GM23338 (cell line): ENCODE data around the gene CACHD1. TPM values are rescaled to one million over a fixed set of nuclear protein-coding genes. Genes with fewer than 3 reads are reported as not detected.

Source experiments
- ATAC-seq: fragments of 200-7000 bp; cut with Tn5 transposase; 3 replicates; pipeline ENCODE4 v1.9.1; 2020
- DNase-seq: peaks from one replicate; pipeline ENCODE4 v3.0.0-alpha.2; 2015; ENCODE audit warnings: low spot score
- H2AFZ ChIP-seq: fragments of 200-600 bp; sonication (generic); 2 replicates; pipeline ENCODE4 v1.8.0; 2016; ENCODE audit warnings: antibody characterized with exemption, mild to moderate bottlenecking, moderate library complexity
- H3F3A ChIP-seq: fragments of 200-600 bp; sonication (generic); replicated peaks from 2 replicates; pipeline ENCODE4 v1.8.0; 2017; ENCODE audit warnings: antibody characterized with exemption, mixed run types, low read depth
- H3K27ac ChIP-seq: fragments of 200-600 bp; sonication (generic); 2 replicates; pipeline ENCODE4 v1.6.1; 2016; ENCODE audit warnings: low read depth
- H3K27me3 ChIP-seq: fragments of 200-600 bp; sonication (generic); 2 replicates; pipeline ENCODE4 v1.8.0; 2016; ENCODE audit warnings: mild to moderate bottlenecking, mixed run types, moderate library complexity; ENCODE audit not compliant: insufficient read depth
- H3K36me3 ChIP-seq: fragments of 200-600 bp; sonication (generic); 2 replicates; pipeline ENCODE4 v1.8.0; 2016; ENCODE audit warnings: mild to moderate bottlenecking; ENCODE audit not compliant: insufficient read depth
- H3K4me1 ChIP-seq: fragments of 200-600 bp; sonication (generic); 2 replicates; pipeline ENCODE4 v1.8.0; 2016; ENCODE audit warnings: mild to moderate bottlenecking, moderate library complexity; ENCODE audit not compliant: insufficient read depth
- H3K4me2 ChIP-seq: fragments of 200-600 bp; sonication (generic); 2 replicates; pipeline ENCODE4 v1.7.1; 2017; ENCODE audit warnings: mixed run types
- H3K4me3 ChIP-seq: fragments of 200-600 bp; sonication (generic); 2 replicates; pipeline ENCODE4 v1.6.1; 2016; ENCODE audit warnings: mixed run types
- H3K79me2 ChIP-seq: fragments of 200-600 bp; sonication (generic); replicated peaks from 2 replicates; pipeline ENCODE4 v1.8.0; 2017; ENCODE audit warnings: mild to moderate bottlenecking; ENCODE audit not compliant: insufficient read depth
- H3K9me2 ChIP-seq: fragments of 200-600 bp; sonication (generic); 2 replicates; pipeline ENCODE4 v1.8.0; 2017; ENCODE audit not compliant: insufficient read depth
- H4K20me1 ChIP-seq: fragments of 200-600 bp; sonication (generic); replicated peaks from 2 replicates; pipeline ENCODE4 v1.8.0; 2017; ENCODE audit warnings: mild to moderate bottlenecking; ENCODE audit not compliant: insufficient read depth
- H3K27ac Mint-ChIP-seq: 2 replicates; pipeline ENCODE4 v1.8.0; 2020; ENCODE audit warnings: inconsistent platforms, mild to moderate bottlenecking, moderate library complexity, mixed read lengths
- H3K27me3 Mint-ChIP-seq: 3 replicates; pipeline ENCODE4 v1.8.0; 2022; ENCODE audit warnings: low read depth, mild to moderate bottlenecking, moderate library complexity, mixed read lengths, inconsistent platforms; ENCODE audit not compliant: insufficient read depth, poor library complexity
- H3K36me3 Mint-ChIP-seq: 3 replicates; pipeline ENCODE4 v1.8.0; 2021; ENCODE audit warnings: low read depth, mild to moderate bottlenecking, inconsistent platforms, moderate library complexity, mixed read lengths
- H3K4me1 Mint-ChIP-seq: 3 replicates; pipeline ENCODE4 v1.8.0; 2020; ENCODE audit warnings: mild to moderate bottlenecking, inconsistent platforms, mixed read lengths
- H3K4me3 Mint-ChIP-seq: 3 replicates; pipeline ENCODE4 v1.8.0; 2021; ENCODE audit warnings: moderate library complexity, mild to moderate bottlenecking, inconsistent platforms, mixed read lengths
- H3K9me3 Mint-ChIP-seq: 3 replicates; pipeline ENCODE4 v1.8.0; 2020; ENCODE audit warnings: moderate library complexity, mild to moderate bottlenecking, inconsistent platforms, mixed read lengths
- ETS1 ChIP-seq: IDR thresholded peaks from 2 replicates; pipeline ENCODE4 v1.6.1; 2016; ENCODE audit warnings: antibody characterized with exemption
- EZH2 ChIP-seq: fragments of 200-600 bp; sonication (generic); IDR thresholded peaks from one replicate; pipeline ENCODE4 v1.8.0; 2017; ENCODE audit warnings: antibody characterized with exemption, mild to moderate bottlenecking, low read depth; ENCODE audit not compliant: unreplicated experiment
- JUNB ChIP-seq: IDR thresholded peaks from one replicate; pipeline ENCODE4 v1.6.1; 2016; ENCODE audit warnings: antibody characterized with exemption; ENCODE audit not compliant: unreplicated experiment
- NANOG ChIP-seq: IDR thresholded peaks from 2 replicates; pipeline ENCODE4 v1.6.1; 2016; ENCODE audit warnings: antibody characterized with exemption, borderline replicate concordance
- POLR2AphosphoS5 ChIP-seq: IDR thresholded peaks from 2 replicates; pipeline ENCODE4 v1.6.1; 2016; ENCODE audit warnings: antibody characterized with exemption, low read depth
- STAT1 ChIP-seq: IDR thresholded peaks from one replicate; pipeline ENCODE4 v1.6.1; 2016; ENCODE audit warnings: antibody characterized with exemption; ENCODE audit not compliant: unreplicated experiment
- ZNF331 ChIP-seq: fragments of 250-450 bp; sonication (Bioruptor Pico); IDR thresholded peaks from 2 replicates; pipeline ENCODE4 v1.5.0; 2020; ENCODE audit warnings: low read depth, mild to moderate bottlenecking, moderate library complexity
- polyA plus RNA-seq: library from polyadenylated mRNA; unstranded; fragments of >200 nt; fragmentation: Nextera tagmentation; extraction: Ambion mirVana; gene quantifications from 2 replicates; pipeline ENCODE4 v1.2.1, GENCODE V29; 2016
- total RNA-seq: library from RNA; depleted of rRNA; stranded (reverse); fragments of >200 nt; shearing (Covaris generic); gene quantifications from 2 replicates; pipeline ENCODE4 v1.2.3, GENCODE V29; 2014
- TF ChIP-seq, protein P1 (sequence below): IDR thresholded peaks from one replicate; pipeline ENCODE4 v1.6.1; 2018; ENCODE audit warnings: antibody characterized with exemption; ENCODE audit not compliant: unreplicated experiment
- TF ChIP-seq, protein P2 (sequence below), 2 experiments: fragments of 200-600 bp in 1 of 2; sonication (generic) in 1 of 2; conservative IDR thresholded peaks; 2 replicates each; pipeline versions ENCODE4 v1.5.1 to v1.6.1; 2016 to 2017; ENCODE audit warnings: antibody characterized with exemption in 2 of 2, low read depth in 2 of 2, mild to moderate bottlenecking in 2 of 2, moderate library complexity in 1 of 2

Gene CACHD1
- total and polyA plus RNA-seq, 2 experiments from 2014 or later, result 12.6 to 43.7 TPM

DNA sequence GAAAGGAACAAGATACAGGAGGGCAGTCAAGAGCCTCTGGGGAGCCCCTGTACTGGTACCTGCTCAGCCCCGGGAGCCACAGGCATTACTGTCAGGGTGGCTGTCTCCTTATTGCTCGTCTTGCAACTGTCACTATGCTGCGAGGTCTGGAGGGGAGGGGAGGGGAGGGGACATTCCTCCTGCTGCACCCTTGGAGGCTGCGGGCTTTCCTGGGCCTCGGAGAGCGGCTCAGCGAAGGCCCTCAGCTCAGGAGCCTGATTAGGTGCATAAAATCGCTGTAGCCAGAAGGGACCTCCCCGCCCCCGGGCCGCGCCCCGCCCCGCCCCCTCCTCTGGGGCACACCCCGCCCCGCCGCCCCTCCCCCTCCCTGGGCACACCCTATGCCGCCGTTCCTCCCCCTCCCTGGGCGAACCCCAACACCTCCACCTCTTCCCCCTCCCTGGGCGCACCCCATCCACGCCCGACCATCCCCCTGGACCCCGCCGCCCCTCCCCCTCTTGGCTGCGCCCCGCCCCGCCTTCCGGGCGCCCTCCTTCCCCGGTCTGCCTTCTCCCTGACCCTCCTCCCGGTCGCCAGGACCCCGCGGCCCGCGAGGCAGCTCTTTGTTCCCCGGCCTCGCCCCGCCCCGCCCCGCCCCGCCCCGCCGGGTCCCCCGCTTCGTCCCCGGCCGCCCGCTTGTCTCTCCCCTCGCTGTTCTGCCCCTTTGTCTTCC, 35.5 kb downstream of the CACHD1 start:
- H3K27me3 Mint-ChIP-seq, result peaks cover 11% of the 10 kb centered on the region
- no peak overlapping the region for H2AFZ ChIP-seq

More for the DNA sequence above, 35.5 kb downstream of the CACHD1 start:
- Mint-ChIP-seq H3K27ac (peak overlapping the region; percentile 90; the same call in 1 of the 2 replicates), H3K9me3 (no peaks in the 10 kb centered on the region), H3K36me3 (no peaks in the 10 kb centered on the region; the same call in 2 of the 3 replicates), H3K4me1 (peaks cover 86% of the 10 kb centered on the region), H3K4me3 (peak overlapping the region; percentile 69)
- no peak for TF ChIP-seq JUNB
- TF ChIP-seq ZNF331 (CRISPR knock-in tag), result no peak
- TF ChIP-seq, protein P1, sequence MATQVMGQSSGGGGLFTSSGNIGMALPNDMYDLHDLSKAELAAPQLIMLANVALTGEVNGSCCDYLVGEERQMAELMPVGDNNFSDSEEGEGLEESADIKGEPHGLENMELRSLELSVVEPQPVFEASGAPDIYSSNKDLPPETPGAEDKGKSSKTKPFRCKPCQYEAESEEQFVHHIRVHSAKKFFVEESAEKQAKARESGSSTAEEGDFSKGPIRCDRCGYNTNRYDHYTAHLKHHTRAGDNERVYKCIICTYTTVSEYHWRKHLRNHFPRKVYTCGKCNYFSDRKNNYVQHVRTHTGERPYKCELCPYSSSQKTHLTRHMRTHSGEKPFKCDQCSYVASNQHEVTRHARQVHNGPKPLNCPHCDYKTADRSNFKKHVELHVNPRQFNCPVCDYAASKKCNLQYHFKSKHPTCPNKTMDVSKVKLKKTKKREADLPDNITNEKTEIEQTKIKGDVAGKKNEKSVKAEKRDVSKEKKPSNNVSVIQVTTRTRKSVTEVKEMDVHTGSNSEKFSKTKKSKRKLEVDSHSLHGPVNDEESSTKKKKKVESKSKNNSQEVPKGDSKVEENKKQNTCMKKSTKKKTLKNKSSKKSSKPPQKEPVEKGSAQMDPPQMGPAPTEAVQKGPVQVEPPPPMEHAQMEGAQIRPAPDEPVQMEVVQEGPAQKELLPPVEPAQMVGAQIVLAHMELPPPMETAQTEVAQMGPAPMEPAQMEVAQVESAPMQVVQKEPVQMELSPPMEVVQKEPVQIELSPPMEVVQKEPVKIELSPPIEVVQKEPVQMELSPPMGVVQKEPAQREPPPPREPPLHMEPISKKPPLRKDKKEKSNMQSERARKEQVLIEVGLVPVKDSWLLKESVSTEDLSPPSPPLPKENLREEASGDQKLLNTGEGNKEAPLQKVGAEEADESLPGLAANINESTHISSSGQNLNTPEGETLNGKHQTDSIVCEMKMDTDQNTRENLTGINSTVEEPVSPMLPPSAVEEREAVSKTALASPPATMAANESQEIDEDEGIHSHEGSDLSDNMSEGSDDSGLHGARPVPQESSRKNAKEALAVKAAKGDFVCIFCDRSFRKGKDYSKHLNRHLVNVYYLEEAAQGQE, result no peak
- no peak for TF ChIP-seq NANOG
- TF ChIP-seq EZH2, result no peak
- no peak for TF ChIP-seq ETS1
- TF ChIP-seq, protein P2, sequence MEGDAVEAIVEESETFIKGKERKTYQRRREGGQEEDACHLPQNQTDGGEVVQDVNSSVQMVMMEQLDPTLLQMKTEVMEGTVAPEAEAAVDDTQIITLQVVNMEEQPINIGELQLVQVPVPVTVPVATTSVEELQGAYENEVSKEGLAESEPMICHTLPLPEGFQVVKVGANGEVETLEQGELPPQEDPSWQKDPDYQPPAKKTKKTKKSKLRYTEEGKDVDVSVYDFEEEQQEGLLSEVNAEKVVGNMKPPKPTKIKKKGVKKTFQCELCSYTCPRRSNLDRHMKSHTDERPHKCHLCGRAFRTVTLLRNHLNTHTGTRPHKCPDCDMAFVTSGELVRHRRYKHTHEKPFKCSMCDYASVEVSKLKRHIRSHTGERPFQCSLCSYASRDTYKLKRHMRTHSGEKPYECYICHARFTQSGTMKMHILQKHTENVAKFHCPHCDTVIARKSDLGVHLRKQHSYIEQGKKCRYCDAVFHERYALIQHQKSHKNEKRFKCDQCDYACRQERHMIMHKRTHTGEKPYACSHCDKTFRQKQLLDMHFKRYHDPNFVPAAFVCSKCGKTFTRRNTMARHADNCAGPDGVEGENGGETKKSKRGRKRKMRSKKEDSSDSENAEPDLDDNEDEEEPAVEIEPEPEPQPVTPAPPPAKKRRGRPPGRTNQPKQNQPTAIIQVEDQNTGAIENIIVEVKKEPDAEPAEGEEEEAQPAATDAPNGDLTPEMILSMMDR (conservative IDR thresholded peaks at IDR 0.05; ENCODE audit: low read depth in 2 of 2), result no peak
- TF ChIP-seq STAT1, result no peak
- TF ChIP-seq POLR2AphosphoS5, result no peak
- peak overlapping the region; percentile 56 for H3K4me3 ChIP-seq
- H3K27ac ChIP-seq, result 0 out of 2 replicates have a peak overlapping the region, but pooled peaks have one; percentile 8
- H3K27me3 ChIP-seq, result peaks cover 41% of the 10 kb centered on the region
- H3K4me2 ChIP-seq, result peak overlapping the region; percentile 79
- no peaks in the 10 kb centered on the region for H3K9me2 ChIP-seq
- ATAC-seq, result peak; percentile 85
- no peaks in the 10 kb centered on the region for H3K36me3 ChIP-seq
- peak; percentile 86 for DNase-seq
- peaks cover 89% of the 10 kb centered on the region for H3K79me2 ChIP-seq
- peaks cover 48% of the 10 kb centered on the region for H4K20me1 ChIP-seq
- H3K4me1 ChIP-seq, result peaks cover 81% of the 10 kb centered on the region
- H3F3A ChIP-seq, result 0 out of 2 replicates have a peak, but pooled peaks cover 6% of the 10 kb centered on the region
